Uterus (tissue), 2 donors: ENCODE data around the gene GPR22.

Experiments used
- POLR2A ChIP-seq, 2 donors: fragments of 450-650 bp; IDR thresholded peaks; one replicate each; pipeline ENCODE4 v1.6.1; 2016; ENCODE audit warnings: antibody characterized with exemption in 2 of 2, mild to moderate bottlenecking in 1 of 2, moderate library complexity in 1 of 2
- TF ChIP-seq, protein P1 (sequence below), 4 experiments: fragments of 200-600 bp in 2 of 4; fragments of 450-650 bp in 2 of 4; sonication (generic) in 2 of 4; IDR thresholded peaks; one replicate each; pipeline ENCODE4 v1.5.1; 2016 to 2019; ENCODE audit warnings: antibody characterized with exemption in 4 of 4, mild to moderate bottlenecking in 2 of 4, moderate library complexity in 1 of 4

DNA sequence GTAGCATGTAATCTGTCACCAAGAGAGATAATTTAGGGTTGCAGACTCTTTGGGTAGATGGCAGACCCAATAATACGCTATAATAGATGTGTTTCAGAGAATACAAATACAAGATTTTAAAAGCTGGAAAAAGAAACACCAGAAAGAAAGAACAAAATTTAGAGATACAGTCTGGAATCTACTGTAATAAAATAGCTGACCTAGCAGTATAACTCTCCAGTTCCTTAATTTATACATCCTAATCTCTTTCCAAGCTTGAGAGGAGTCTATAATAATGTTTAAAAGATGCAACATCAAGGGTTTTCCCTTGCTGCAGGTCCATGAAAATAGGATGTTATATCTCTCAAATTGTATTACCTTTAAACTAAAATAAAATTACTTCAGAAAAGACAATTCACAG is 27.2 kb upstream of the GPR22 start:
- TF ChIP-seq POLR2A (IDR thresholded peaks at IDR 0.05): no peak
- TF ChIP-seq, protein P1, sequence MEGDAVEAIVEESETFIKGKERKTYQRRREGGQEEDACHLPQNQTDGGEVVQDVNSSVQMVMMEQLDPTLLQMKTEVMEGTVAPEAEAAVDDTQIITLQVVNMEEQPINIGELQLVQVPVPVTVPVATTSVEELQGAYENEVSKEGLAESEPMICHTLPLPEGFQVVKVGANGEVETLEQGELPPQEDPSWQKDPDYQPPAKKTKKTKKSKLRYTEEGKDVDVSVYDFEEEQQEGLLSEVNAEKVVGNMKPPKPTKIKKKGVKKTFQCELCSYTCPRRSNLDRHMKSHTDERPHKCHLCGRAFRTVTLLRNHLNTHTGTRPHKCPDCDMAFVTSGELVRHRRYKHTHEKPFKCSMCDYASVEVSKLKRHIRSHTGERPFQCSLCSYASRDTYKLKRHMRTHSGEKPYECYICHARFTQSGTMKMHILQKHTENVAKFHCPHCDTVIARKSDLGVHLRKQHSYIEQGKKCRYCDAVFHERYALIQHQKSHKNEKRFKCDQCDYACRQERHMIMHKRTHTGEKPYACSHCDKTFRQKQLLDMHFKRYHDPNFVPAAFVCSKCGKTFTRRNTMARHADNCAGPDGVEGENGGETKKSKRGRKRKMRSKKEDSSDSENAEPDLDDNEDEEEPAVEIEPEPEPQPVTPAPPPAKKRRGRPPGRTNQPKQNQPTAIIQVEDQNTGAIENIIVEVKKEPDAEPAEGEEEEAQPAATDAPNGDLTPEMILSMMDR (IDR thresholded peaks at IDR 0.05): no peak
